Astrocyte of the spinal cord (primary cell): ENCODE results near the gene LCN15.
A peak's percentile ranks its signal among the peaks of the same experiment; 100 is the strongest.

Experiments used
- DNase-seq: peaks from one replicate; pipeline ENCODE4 v3.0.0; 2011; ENCODE audit warnings: low read depth, low spot score
- H3K4me3 ChIP-seq: 2 replicates; pipeline ENCODE4 v1.5.1; 2011; ENCODE audit warnings: low read depth, mild to moderate bottlenecking, low read length, moderate library complexity
- CTCF ChIP-seq: IDR thresholded peaks from 2 replicates; pipeline ENCODE4 v1.5.1; 2012; ENCODE audit warnings: low read depth, mild to moderate bottlenecking, low read length, inconsistent platforms
- in situ Hi-C: cut with HindIII; loops from 2 replicates; pipeline ENCODE4 v1.10.0; 2017; ENCODE audit warnings: low sequenced_read_pairs

Gene LCN15

GRCh38 chr9:136721339-136722092, 42.8 kb downstream of the LCN15 start:
- in situ Hi-C loops, result no loop called here
- H3K4me3 ChIP-seq, result no peak overlapping the region
- TF ChIP-seq CTCF, result no peak
- DNase-seq, result peak; percentile 78

- no peak for DNase-seq
- no peak for TF ChIP-seq CTCF
- in situ Hi-C loops, result no loop called here
- no peak overlapping the region for H3K4me3 ChIP-seq
Observed at GRCh38 chr9:136720898-136721338, 43.4 kb downstream of the LCN15 start.

GRCh38 chr9:136720251-136720897, 43.9 kb downstream of the LCN15 start:
- TF ChIP-seq CTCF, result no peak
- DNase-seq, result peak; percentile 25
- in situ Hi-C loops, result no loop called here
- H3K4me3 ChIP-seq, result no peak overlapping the region

- no peak overlapping the region for H3K4me3 ChIP-seq
- in situ Hi-C loops, result no loop called here
- no peak for TF ChIP-seq CTCF
- DNase-seq, result no peak
Observed at GRCh38 chr9:136719195-136719880, 45.0 kb downstream of the LCN15 start.

GRCh38 chr9:136718345-136719194, 45.7 kb downstream of the LCN15 start:
- H3K4me3 ChIP-seq, result no peak overlapping the region
- TF ChIP-seq CTCF, result no peak
- no peak for DNase-seq
- in situ Hi-C loops, result no loop called here

GRCh38 chr9:136717399-136717798, 46.9 kb downstream of the LCN15 start:
- DNase-seq, result no peak
- no peak for TF ChIP-seq CTCF
- H3K4me3 ChIP-seq, result no peak overlapping the region
- in situ Hi-C loops, result no loop called here
